ENCODE measurements around the gene VPS9D1. TPM values are rescaled to one million over a fixed set of nuclear protein-coding genes. Genes with fewer than 3 reads are reported as not detected.

The VPS9D1 gene
- total RNA-seq, result 10.7 and 12.0 TPM in 2 replicates

GRCh38 chr16:89720813-89721545 lies at the start of gene VPS9D1, which contains the start of gene ZNF276:
VPS9D1 (minus strand) TSS chr16:89720898; CDS start chr16:89720861, 37 bp downstream.
ZNF276 (plus strand) TSS chr16:89721537; CDS start chr16:89721641, 104 bp downstream.
- intact Hi-C loops (cut with micrococcal nuclease), result loop anchor here (1.0 to 5.0 kb wide), 4 partner anchors 15 to 214 kb away; partner anchors contain the start of genes SPG7 and TUBB3

GRCh38 chr16:89770367-89770766 lies 49.7 kb upstream of the VPS9D1 start:
- intact Hi-C loops (cut with micrococcal nuclease), result no loop called here

GRCh38 chr16:89765292-89765830 lies 44.7 kb upstream of the VPS9D1 start:
- intact Hi-C loops (cut with micrococcal nuclease), result loop anchor here (1.0 to 2.0 kb wide), 3 partner anchors 42 to 65 kb away; partner anchors contain the start of gene FANCA

GRCh38 chr16:89764711-89765201 lies 44.1 kb upstream of the VPS9D1 start:
- intact Hi-C loops (cut with micrococcal nuclease), result loop anchor here (1.0 to 5.0 kb wide), 4 partner anchors 41 to 98 kb away; partner anchors contain the start of gene FANCA

GRCh38 chr16:89761304-89761922 lies 40.7 kb upstream of the VPS9D1 start:
- intact Hi-C loops (cut with micrococcal nuclease), result loop anchor here (1.0 to 5.0 kb wide), 2 partner anchors 38 to 101 kb away; no protein-coding TSS in a partner anchor

- intact Hi-C loops (cut with micrococcal nuclease), result loop anchor here (5.0 kb wide), 1 partner anchor 102 kb away; no protein-coding TSS in a partner anchor
Observed at GRCh38 chr16:89759746-89760340, 39.1 kb upstream of the VPS9D1 start.

GRCh38 chr16:89749637-89750036 lies 28.9 kb upstream of the VPS9D1 start:
- intact Hi-C loops (cut with micrococcal nuclease), result no loop called here

- intact Hi-C loops (cut with micrococcal nuclease), result no loop called here
Observed at GRCh38 chr16:89748921-89749320, 28.2 kb upstream of the VPS9D1 start.

GRCh38 chr16:89748076-89748475 lies 27.4 kb upstream of the VPS9D1 start:
- intact Hi-C loops (cut with micrococcal nuclease), result no loop called here

- intact Hi-C loops (cut with micrococcal nuclease), result no loop called here
Observed at GRCh38 chr16:89746043-89746442, 25.3 kb upstream of the VPS9D1 start.

- intact Hi-C loops (cut with micrococcal nuclease), result no loop called here
Observed at GRCh38 chr16:89744813-89745212, 24.1 kb upstream of the VPS9D1 start.

GRCh38 chr16:89742948-89743347 lies 22.2 kb upstream of the VPS9D1 start:
- intact Hi-C loops (cut with micrococcal nuclease), result no loop called here

GRCh38 chr16:89741342-89742014 lies 20.8 kb upstream of the VPS9D1 start:
- intact Hi-C loops (cut with micrococcal nuclease), result no loop called here

GRCh38 chr16:89739383-89739782 lies 18.7 kb upstream of the VPS9D1 start:
- intact Hi-C loops (cut with micrococcal nuclease), result no loop called here

- intact Hi-C loops (cut with micrococcal nuclease), result no loop called here
Observed at GRCh38 chr16:89738538-89739317, 18.0 kb upstream of the VPS9D1 start.

- intact Hi-C loops (cut with micrococcal nuclease), result no loop called here
Observed at GRCh38 chr16:89738072-89738377, 17.3 kb upstream of the VPS9D1 start.

GRCh38 chr16:89737341-89738071 lies 16.8 kb upstream of the VPS9D1 start:
- intact Hi-C loops (cut with micrococcal nuclease), result loop anchor here (1.0 kb wide), 3 partner anchors 14 to 37 kb away; no protein-coding TSS in a partner anchor

- intact Hi-C loops (cut with micrococcal nuclease), result no loop called here
Observed at GRCh38 chr16:89736554-89736953, 15.9 kb upstream of the VPS9D1 start.

GRCh38 chr16:89733792-89734191 lies 13.1 kb upstream of the VPS9D1 start:
- intact Hi-C loops (cut with micrococcal nuclease), result no loop called here

- intact Hi-C loops (cut with micrococcal nuclease), result no loop called here
Observed at GRCh38 chr16:89733322-89733721, 12.6 kb upstream of the VPS9D1 start.
